Liver (tissue), 9 donors: Measurements from ENCODE around the gene RPTN. TPM values are rescaled to one million over a fixed set of nuclear protein-coding genes. Genes with fewer than 3 reads are reported as not detected.

ENCODE experiments used
- DNase-seq: peaks from one replicate; pipeline ENCODE4 v3.0.0-alpha.2; 2017; ENCODE audit warnings: low spot score
- H3K27ac ChIP-seq, 2 donors: one replicate each; pipeline ENCODE4 v1.7.0; 2013; ENCODE audit warnings: inconsistent platforms in 2 of 2, low read length in 2 of 2, control low read depth in 1 of 2, low read depth in 1 of 2, mild to moderate bottlenecking in 1 of 2
- H3K27me3 ChIP-seq, 4 donors: one replicate each; pipeline versions ENCODE4 v1.6.1 to v1.7.0; 2013; ENCODE audit warnings: low read length in 3 of 4, inconsistent platforms in 1 of 4, mild to moderate bottlenecking in 1 of 4, moderate library complexity in 1 of 4; ENCODE audit not compliant: control insufficient read depth in 4 of 4, insufficient read depth in 4 of 4
- H3K36me3 ChIP-seq, 4 donors: one replicate each; pipeline versions ENCODE4 v1.6.1 to v1.7.0; 2013; ENCODE audit warnings: low read length in 3 of 4, mild to moderate bottlenecking in 3 of 4, low read depth in 1 of 4, moderate library complexity in 1 of 4; ENCODE audit not compliant: control insufficient read depth in 4 of 4, insufficient read depth in 3 of 4
- H3K4me1 ChIP-seq, 4 donors: one replicate each; pipeline versions ENCODE4 v1.6.1 to v1.7.0; 2013; ENCODE audit warnings: low read length in 3 of 4, mild to moderate bottlenecking in 3 of 4, moderate library complexity in 1 of 4; ENCODE audit not compliant: control insufficient read depth in 4 of 4, insufficient read depth in 4 of 4
- H3K4me3 ChIP-seq, 3 donors: one replicate each; pipeline versions ENCODE4 v1.6.1 to v1.7.0; 2013; ENCODE audit warnings: low read length in 3 of 3, control low read depth in 1 of 3, low read depth in 1 of 3, mild to moderate bottlenecking in 1 of 3
- H3K9ac ChIP-seq, 2 donors: one replicate each; pipeline ENCODE4 v1.7.0; 2013; ENCODE audit warnings: low read length in 2 of 2, mild to moderate bottlenecking in 2 of 2, moderate library complexity in 2 of 2, control low read depth in 1 of 2, low read depth in 1 of 2
- H3K9me3 ChIP-seq, 4 donors: one replicate each; pipeline versions ENCODE4 v1.6.1 to v1.7.0; 2013; ENCODE audit warnings: low read length in 3 of 4; ENCODE audit not compliant: control insufficient read depth in 4 of 4
- ATF3 ChIP-seq: IDR thresholded peaks from 2 replicates; pipeline ENCODE4 v1.6.1; 2016; ENCODE audit warnings: antibody characterized with exemption
- CTCF ChIP-seq: fragments of 150-350 bp; IDR thresholded peaks from 2 replicates; pipeline ENCODE4 v1.5.1; 2017; ENCODE audit warnings: improper control_type of control experiment, low read depth, low read length; ENCODE audit not compliant: missing input control
- FOXA1 ChIP-seq: IDR thresholded peaks from 2 replicates; pipeline ENCODE4 v1.6.1; 2016; ENCODE audit warnings: antibody characterized with exemption
- FOXA2 ChIP-seq: IDR thresholded peaks from 2 replicates; pipeline ENCODE4 v1.6.1; 2016; ENCODE audit warnings: antibody characterized with exemption
- GABPA ChIP-seq, 2 donors: IDR thresholded peaks in 1 of 2; conservative IDR thresholded peaks in 1 of 2; 2 replicates each; pipeline ENCODE4 v1.6.1; 2016; ENCODE audit warnings: antibody characterized with exemption in 2 of 2, mild to moderate bottlenecking in 1 of 2, moderate library complexity in 1 of 2
- HNF4G ChIP-seq: IDR thresholded peaks from 2 replicates; pipeline ENCODE4 v1.6.1; 2016; ENCODE audit warnings: antibody characterized with exemption
- JUND ChIP-seq, 2 donors: IDR thresholded peaks; 2 replicates each; pipeline ENCODE4 v1.6.1; 2016; ENCODE audit warnings: antibody characterized with exemption in 2 of 2
- MAX ChIP-seq: IDR thresholded peaks from 2 replicates; pipeline ENCODE4 v1.6.1; 2016; ENCODE audit warnings: antibody characterized with exemption
- NR2F2 ChIP-seq: IDR thresholded peaks from 2 replicates; pipeline ENCODE4 v1.6.1; 2016; ENCODE audit warnings: antibody characterized with exemption
- RAD21 ChIP-seq, 2 donors: IDR thresholded peaks; 2 replicates each; pipeline ENCODE4 v1.6.1; 2016; ENCODE audit warnings: antibody characterized with exemption in 2 of 2, mild to moderate bottlenecking in 2 of 2
- REST ChIP-seq: IDR thresholded peaks from 2 replicates; pipeline ENCODE4 v1.6.1; 2016; ENCODE audit warnings: antibody characterized with exemption, mild to moderate bottlenecking
- RXRA ChIP-seq, 2 donors: IDR thresholded peaks; 2 replicates each; pipeline ENCODE4 v1.6.1; 2017 to 2018; ENCODE audit warnings: antibody characterized with exemption in 2 of 2, mild to moderate bottlenecking in 1 of 2
- TAF1 ChIP-seq: conservative IDR thresholded peaks from 2 replicates; pipeline ENCODE4 v1.6.1; 2016; ENCODE audit warnings: antibody characterized with exemption, mild to moderate bottlenecking
- ZBTB33 ChIP-seq: IDR thresholded peaks from 2 replicates; pipeline ENCODE4 v1.6.1; 2016; ENCODE audit warnings: antibody characterized with exemption
- WGBS: extraction: QIAGEN DNeasy Blood & Tissue Kit; methylation state at CpG from one replicate; pipeline ENCODE4 v1.1.7; 2013; 5-methylcytosine and 5-hydroxymethylcytosine counted together
- polyA plus RNA-seq, 2 donors: library from polyadenylated mRNA; stranded (reverse) in 1 of 2; unstranded in 1 of 2; fragments of 200-250 nt in 1 of 2; fragments of >200 nt in 1 of 2; fragmentation: Nextera tagmentation in 1 of 2; extraction: Ambion mirVana in 1 of 2; gene quantifications; one replicate each; pipeline versions ENCODE4 v1.2.1 to v1.2.3, GENCODE V29; 2013 to 2015
- total RNA-seq, 2 donors: library from RNA; depleted of rRNA; stranded (reverse); fragments of >200 nt; gene quantifications; one replicate each; pipeline ENCODE4 v1.2.3, GENCODE V29; 2014
- donor health status: healthy.
- donor health status: healthy.
- donor health status: healthy.
- donor health status: healthy.
- donor health status: healthy.

Gene RPTN
- total and polyA plus RNA-seq, 4 donors: not detected

GRCh38 chr1:152197361-152197941, 38.4 kb upstream of the RPTN start:
- DNase-seq: no peak
- H3K4me3 ChIP-seq: no peak overlapping the region
- H3K9ac ChIP-seq: no peak overlapping the region
- H3K27ac ChIP-seq: no peak overlapping the region
- no peaks in the 10 kb centered on the region for H3K9me3 ChIP-seq
- no peaks in the 10 kb centered on the region for H3K4me1 ChIP-seq
- no peaks in the 10 kb centered on the region for H3K36me3 ChIP-seq
- H3K27me3 ChIP-seq: no peaks in the 10 kb centered on the region
- no peak for TF ChIP-seq ATF3
- TF ChIP-seq NR2F2: no peak
- TF ChIP-seq RAD21 (IDR thresholded peaks at IDR 0.05): no peak
- TF ChIP-seq ZBTB33: no peak
- no peak for TF ChIP-seq CTCF
- no peak for TF ChIP-seq HNF4G
- TF ChIP-seq TAF1: no peak

GRCh38 chr1:152191711-152192110, 32.7 kb upstream of the RPTN start:
- Histone ChIP-seq H3K4me1 (peaks cover 0 to 25% (median 19%) of the 10 kb centered on the region in 4 donors), H3K27me3 (no peaks in the 10 kb centered on the region), H3K9me3 (no peaks in the 10 kb centered on the region), H3K9ac (no peak overlapping the region), H3K4me3 (no peak overlapping the region), H3K36me3 (no peaks in the 10 kb centered on the region), H3K27ac (no peak overlapping the region)
- no peak for TF ChIP-seq MAX
- no peak for TF ChIP-seq FOXA1
- no peak for TF ChIP-seq ZBTB33
- no peak for TF ChIP-seq RAD21 (IDR thresholded peaks at IDR 0.05)
- no peak for DNase-seq

- H3K4me3 ChIP-seq: no peak overlapping the region
- H3K27me3 ChIP-seq: no peaks in the 10 kb centered on the region
- no peak overlapping the region for H3K27ac ChIP-seq
- peaks cover 0 to 25% (median 19%) of the 10 kb centered on the region in 4 donors for H3K4me1 ChIP-seq
- no peaks in the 10 kb centered on the region for H3K9me3 ChIP-seq
- H3K36me3 ChIP-seq: no peaks in the 10 kb centered on the region
- DNase-seq: no peak
- WGBS: 84% methylated on average over 5 of the region's 5 CpGs
- no peak overlapping the region for H3K9ac ChIP-seq
- TF ChIP-seq JUND (IDR thresholded peaks at IDR 0.05): no peak
- no peak for TF ChIP-seq REST
- TF ChIP-seq GABPA (IDR thresholded peaks at IDR 0.05 in 1 of 2, conservative IDR thresholded peaks at IDR 0.05 in 1 of 2): no peak
- TF ChIP-seq NR2F2: no peak
- no peak for TF ChIP-seq RXRA (IDR thresholded peaks at IDR 0.05)
- no peak for TF ChIP-seq ZBTB33
- TF ChIP-seq TAF1: no peak
- no peak for TF ChIP-seq ATF3
- TF ChIP-seq HNF4G: no peak
- TF ChIP-seq RAD21 (IDR thresholded peaks at IDR 0.05): no peak
- no peak for TF ChIP-seq FOXA2
Observed at GRCh38 chr1:152191260-152191659, 32.2 kb upstream of the RPTN start.
